WTC11 (cell line): ENCODE data around the gene ATP2B2. TPM values are rescaled to one million over a fixed set of nuclear protein-coding genes. Genes with fewer than 3 reads are reported as not detected.

Experiments
- ATAC-seq: fragments of 200-7000 bp; cut with Tn5 transposase; 2 replicates; pipeline ENCODE4 v1.10.0; 2021; ENCODE audit warnings: mild to moderate bottlenecking, moderate library complexity
- CTCF ChIA-PET: fragments of 300-600 bp; sonication (Branson Sonifier 250); formaldehyde crosslinking; loops from one replicate; lab custom pipeline; 2021; ENCODE audit warnings: antibody characterized with exemption; lab: Charles Lee
- POLR2A ChIA-PET: fragments of 350-600 bp; sonication (Branson Sonifier 250); formaldehyde crosslinking; loops from one replicate; lab custom pipeline; 2021; ENCODE audit warnings: antibody characterized with exemption; lab: Charles Lee
- DNase-seq: peaks from one replicate; pipeline ENCODE4 v3.0.0; 2021; ENCODE audit warnings: low spot score
- H3K27ac Mint-ChIP-seq: 2 replicates; pipeline ENCODE4 v1.8.0; 2021; ENCODE audit warnings: mixed read lengths
- H3K27me3 Mint-ChIP-seq: 2 replicates; pipeline ENCODE4 v1.8.0; 2021; ENCODE audit warnings: low read depth, mild to moderate bottlenecking, moderate library complexity, mixed read lengths
- H3K36me3 Mint-ChIP-seq: 2 replicates; pipeline ENCODE4 v1.8.0; 2021; ENCODE audit warnings: mixed read lengths
- H3K4me1 Mint-ChIP-seq: 2 replicates; pipeline ENCODE4 v1.8.0; 2022; ENCODE audit warnings: mixed read lengths
- H3K4me3 Mint-ChIP-seq: 2 replicates; pipeline ENCODE4 v1.8.0; 2021; ENCODE audit warnings: mild to moderate bottlenecking, moderate library complexity, mixed read lengths
- H3K9me3 Mint-ChIP-seq: 2 replicates; pipeline ENCODE4 v1.8.0; 2021; ENCODE audit warnings: mixed read lengths
- FOXK1 ChIP-seq: sonication (generic); formaldehyde crosslinking; IDR thresholded peaks from 2 replicates; pipeline ENCODE4 v1.8.0; 2022; ENCODE audit warnings: mild to moderate bottlenecking, moderate library complexity, missing genetic modification reagents
- GABPB1 ChIP-seq: sonication (generic); formaldehyde crosslinking; IDR thresholded peaks from 2 replicates; pipeline ENCODE4 v1.8.1; 2023; ENCODE audit warnings: mild to moderate bottlenecking, missing genetic modification reagents
- IRF2 ChIP-seq: sonication (generic); formaldehyde crosslinking; IDR thresholded peaks from 2 replicates; pipeline ENCODE4 v1.8.0; 2022; ENCODE audit warnings: low read depth, missing genetic modification reagents, borderline replicate concordance
- MYBL2 ChIP-seq: sonication (generic); formaldehyde crosslinking; IDR thresholded peaks from 2 replicates; pipeline ENCODE4 v1.8.1; 2023; ENCODE audit warnings: mild to moderate bottlenecking, moderate library complexity, missing genetic modification reagents
- RELA ChIP-seq: sonication (generic); formaldehyde crosslinking; IDR thresholded peaks from 2 replicates; pipeline ENCODE4 v1.8.1; 2022; ENCODE audit warnings: missing genetic modification reagents, mild to moderate bottlenecking, borderline replicate concordance
- SP1 ChIP-seq: sonication (generic); formaldehyde crosslinking; conservative IDR thresholded peaks from 2 replicates; pipeline ENCODE4 v1.8.1; 2022; ENCODE audit warnings: missing genetic modification reagents
- TCF7 ChIP-seq: sonication (generic); formaldehyde crosslinking; IDR thresholded peaks from 2 replicates; pipeline ENCODE4 v1.8.0; 2022; ENCODE audit warnings: mild to moderate bottlenecking, low read depth, missing genetic modification reagents, moderate library complexity
- TP53 ChIP-seq: sonication (generic); formaldehyde crosslinking; IDR thresholded peaks from 2 replicates; pipeline ENCODE4 v1.8.1; 2023; ENCODE audit warnings: mild to moderate bottlenecking, missing genetic modification reagents
- ZNF263 ChIP-seq: sonication (generic); formaldehyde crosslinking; IDR thresholded peaks from 2 replicates; pipeline ENCODE4 v1.8.1; 2022; ENCODE audit warnings: low read depth, mild to moderate bottlenecking, moderate library complexity, missing genetic modification reagents
- ZNF396 ChIP-seq: fragments of 250-450 bp; sonication (Bioruptor Pico); IDR thresholded peaks from 2 replicates; pipeline ENCODE4 v1.8.0; 2021; ENCODE audit warnings: mild to moderate bottlenecking, moderate library complexity, borderline replicate concordance
- total RNA-seq: library from RNA; stranded (reverse); gene quantifications from 3 replicates; pipeline ENCODE4 v1.2.3, GENCODE V29; 2021
- TF ChIP-seq, protein P1 (sequence below): sonication (generic); formaldehyde crosslinking; IDR thresholded peaks from 2 replicates; pipeline ENCODE4 v1.8.0; 2023; ENCODE audit warnings: mild to moderate bottlenecking, missing genetic modification reagents
- TF ChIP-seq, protein P2 (sequence below): sonication (generic); formaldehyde crosslinking; IDR thresholded peaks from 2 replicates; pipeline ENCODE4 v1.8.1; 2023; ENCODE audit warnings: mild to moderate bottlenecking, missing genetic modification reagents
- TF ChIP-seq, protein P3 (sequence below): sonication (generic); formaldehyde crosslinking; IDR thresholded peaks from 2 replicates; pipeline ENCODE4 v1.8.0; 2023; ENCODE audit warnings: missing genetic modification reagents, mild to moderate bottlenecking, borderline replicate concordance
- TF ChIP-seq, protein P4 (sequence below): fragments of 250-450 bp; sonication (Bioruptor Pico); conservative IDR thresholded peaks from 2 replicates; pipeline ENCODE4 v1.9.0; 2021; ENCODE audit warnings: mild to moderate bottlenecking
- TF ChIP-seq, protein P5 (sequence below): sonication (generic); formaldehyde crosslinking; IDR thresholded peaks from 2 replicates; pipeline ENCODE4 v1.8.1; 2023; ENCODE audit warnings: mild to moderate bottlenecking, missing genetic modification reagents, borderline replicate concordance

ATP2B2 gene
- total RNA-seq, 1 experiment from 2014 or later = 0.48 TPM

DNA sequence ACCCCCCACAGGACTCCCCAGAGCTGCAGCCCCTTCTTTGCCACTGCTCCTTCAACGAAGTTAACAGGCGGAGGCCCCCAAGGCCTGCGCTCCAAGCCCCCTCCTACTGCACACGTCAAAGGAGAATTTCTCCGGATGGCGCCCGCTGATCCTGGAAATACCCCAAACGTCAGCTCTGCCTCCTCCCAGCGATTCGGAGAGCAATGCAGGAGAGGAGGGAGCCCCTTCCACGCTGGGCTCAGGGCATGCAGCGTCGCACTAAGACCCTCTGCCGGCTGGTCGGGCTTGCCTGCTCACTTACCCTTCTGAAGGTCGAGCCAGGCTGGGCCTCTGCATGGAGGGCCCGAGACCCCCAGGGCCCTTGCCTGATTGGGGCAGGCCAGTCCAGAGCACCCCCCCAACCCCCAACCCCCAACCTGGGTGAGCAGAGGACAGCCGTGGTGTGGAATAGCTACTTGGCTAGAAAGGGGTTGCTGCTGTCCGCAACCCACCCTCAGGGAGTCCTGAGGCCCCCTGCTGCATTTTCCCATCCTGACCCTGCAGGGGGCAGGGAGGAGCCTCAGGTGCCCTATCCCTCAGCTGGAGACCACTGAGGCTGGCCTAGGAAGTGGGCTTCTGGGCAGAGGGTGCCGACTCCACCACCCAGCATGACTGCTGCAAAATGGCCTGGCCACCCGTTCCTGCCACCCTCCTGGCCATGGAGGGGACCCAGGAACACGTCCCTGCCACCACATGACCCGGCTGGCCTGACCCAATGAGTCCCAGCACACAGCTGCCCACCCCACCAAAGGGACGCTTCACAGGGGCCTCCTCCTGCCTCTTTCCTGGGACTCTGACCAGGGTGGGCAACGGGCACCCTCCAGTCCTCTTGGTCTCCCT is 976 bp downstream of the ATP2B2 start:
- TF ChIP-seq, protein P1, sequence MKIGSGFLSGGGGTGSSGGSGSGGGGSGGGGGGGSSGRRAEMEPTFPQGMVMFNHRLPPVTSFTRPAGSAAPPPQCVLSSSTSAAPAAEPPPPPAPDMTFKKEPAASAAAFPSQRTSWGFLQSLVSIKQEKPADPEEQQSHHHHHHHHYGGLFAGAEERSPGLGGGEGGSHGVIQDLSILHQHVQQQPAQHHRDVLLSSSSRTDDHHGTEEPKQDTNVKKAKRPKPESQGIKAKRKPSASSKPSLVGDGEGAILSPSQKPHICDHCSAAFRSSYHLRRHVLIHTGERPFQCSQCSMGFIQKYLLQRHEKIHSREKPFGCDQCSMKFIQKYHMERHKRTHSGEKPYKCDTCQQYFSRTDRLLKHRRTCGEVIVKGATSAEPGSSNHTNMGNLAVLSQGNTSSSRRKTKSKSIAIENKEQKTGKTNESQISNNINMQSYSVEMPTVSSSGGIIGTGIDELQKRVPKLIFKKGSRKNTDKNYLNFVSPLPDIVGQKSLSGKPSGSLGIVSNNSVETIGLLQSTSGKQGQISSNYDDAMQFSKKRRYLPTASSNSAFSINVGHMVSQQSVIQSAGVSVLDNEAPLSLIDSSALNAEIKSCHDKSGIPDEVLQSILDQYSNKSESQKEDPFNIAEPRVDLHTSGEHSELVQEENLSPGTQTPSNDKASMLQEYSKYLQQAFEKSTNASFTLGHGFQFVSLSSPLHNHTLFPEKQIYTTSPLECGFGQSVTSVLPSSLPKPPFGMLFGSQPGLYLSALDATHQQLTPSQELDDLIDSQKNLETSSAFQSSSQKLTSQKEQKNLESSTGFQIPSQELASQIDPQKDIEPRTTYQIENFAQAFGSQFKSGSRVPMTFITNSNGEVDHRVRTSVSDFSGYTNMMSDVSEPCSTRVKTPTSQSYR (CRISPR knock-in tag) = no peak
- TF ChIP-seq RELA (CRISPR knock-in tag) (no peak), MYBL2 (CRISPR knock-in tag) (no peak), TP53 (CRISPR knock-in tag) (no peak), FOXK1 (CRISPR knock-in tag) (no peak), GABPB1 (CRISPR knock-in tag) (no peak), ZNF263 (CRISPR knock-in tag) (no peak), IRF2 (CRISPR knock-in tag) (no peak), ZNF396 (CRISPR knock-in tag) (no peak), SP1 (no peak), TCF7 (CRISPR knock-in tag) (no peak)
- TF ChIP-seq, protein P2, sequence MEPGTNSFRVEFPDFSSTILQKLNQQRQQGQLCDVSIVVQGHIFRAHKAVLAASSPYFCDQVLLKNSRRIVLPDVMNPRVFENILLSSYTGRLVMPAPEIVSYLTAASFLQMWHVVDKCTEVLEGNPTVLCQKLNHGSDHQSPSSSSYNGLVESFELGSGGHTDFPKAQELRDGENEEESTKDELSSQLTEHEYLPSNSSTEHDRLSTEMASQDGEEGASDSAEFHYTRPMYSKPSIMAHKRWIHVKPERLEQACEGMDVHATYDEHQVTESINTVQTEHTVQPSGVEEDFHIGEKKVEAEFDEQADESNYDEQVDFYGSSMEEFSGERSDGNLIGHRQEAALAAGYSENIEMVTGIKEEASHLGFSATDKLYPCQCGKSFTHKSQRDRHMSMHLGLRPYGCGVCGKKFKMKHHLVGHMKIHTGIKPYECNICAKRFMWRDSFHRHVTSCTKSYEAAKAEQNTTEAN (CRISPR knock-in tag) = no peak
- TF ChIP-seq, protein P3, sequence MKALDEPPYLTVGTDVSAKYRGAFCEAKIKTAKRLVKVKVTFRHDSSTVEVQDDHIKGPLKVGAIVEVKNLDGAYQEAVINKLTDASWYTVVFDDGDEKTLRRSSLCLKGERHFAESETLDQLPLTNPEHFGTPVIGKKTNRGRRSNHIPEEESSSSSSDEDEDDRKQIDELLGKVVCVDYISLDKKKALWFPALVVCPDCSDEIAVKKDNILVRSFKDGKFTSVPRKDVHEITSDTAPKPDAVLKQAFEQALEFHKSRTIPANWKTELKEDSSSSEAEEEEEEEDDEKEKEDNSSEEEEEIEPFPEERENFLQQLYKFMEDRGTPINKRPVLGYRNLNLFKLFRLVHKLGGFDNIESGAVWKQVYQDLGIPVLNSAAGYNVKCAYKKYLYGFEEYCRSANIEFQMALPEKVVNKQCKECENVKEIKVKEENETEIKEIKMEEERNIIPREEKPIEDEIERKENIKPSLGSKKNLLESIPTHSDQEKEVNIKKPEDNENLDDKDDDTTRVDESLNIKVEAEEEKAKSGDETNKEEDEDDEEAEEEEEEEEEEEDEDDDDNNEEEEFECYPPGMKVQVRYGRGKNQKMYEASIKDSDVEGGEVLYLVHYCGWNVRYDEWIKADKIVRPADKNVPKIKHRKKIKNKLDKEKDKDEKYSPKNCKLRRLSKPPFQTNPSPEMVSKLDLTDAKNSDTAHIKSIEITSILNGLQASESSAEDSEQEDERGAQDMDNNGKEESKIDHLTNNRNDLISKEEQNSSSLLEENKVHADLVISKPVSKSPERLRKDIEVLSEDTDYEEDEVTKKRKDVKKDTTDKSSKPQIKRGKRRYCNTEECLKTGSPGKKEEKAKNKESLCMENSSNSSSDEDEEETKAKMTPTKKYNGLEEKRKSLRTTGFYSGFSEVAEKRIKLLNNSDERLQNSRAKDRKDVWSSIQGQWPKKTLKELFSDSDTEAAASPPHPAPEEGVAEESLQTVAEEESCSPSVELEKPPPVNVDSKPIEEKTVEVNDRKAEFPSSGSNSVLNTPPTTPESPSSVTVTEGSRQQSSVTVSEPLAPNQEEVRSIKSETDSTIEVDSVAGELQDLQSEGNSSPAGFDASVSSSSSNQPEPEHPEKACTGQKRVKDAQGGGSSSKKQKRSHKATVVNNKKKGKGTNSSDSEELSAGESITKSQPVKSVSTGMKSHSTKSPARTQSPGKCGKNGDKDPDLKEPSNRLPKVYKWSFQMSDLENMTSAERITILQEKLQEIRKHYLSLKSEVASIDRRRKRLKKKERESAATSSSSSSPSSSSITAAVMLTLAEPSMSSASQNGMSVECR (CRISPR knock-in tag) = no peak
- TF ChIP-seq, protein P4, sequence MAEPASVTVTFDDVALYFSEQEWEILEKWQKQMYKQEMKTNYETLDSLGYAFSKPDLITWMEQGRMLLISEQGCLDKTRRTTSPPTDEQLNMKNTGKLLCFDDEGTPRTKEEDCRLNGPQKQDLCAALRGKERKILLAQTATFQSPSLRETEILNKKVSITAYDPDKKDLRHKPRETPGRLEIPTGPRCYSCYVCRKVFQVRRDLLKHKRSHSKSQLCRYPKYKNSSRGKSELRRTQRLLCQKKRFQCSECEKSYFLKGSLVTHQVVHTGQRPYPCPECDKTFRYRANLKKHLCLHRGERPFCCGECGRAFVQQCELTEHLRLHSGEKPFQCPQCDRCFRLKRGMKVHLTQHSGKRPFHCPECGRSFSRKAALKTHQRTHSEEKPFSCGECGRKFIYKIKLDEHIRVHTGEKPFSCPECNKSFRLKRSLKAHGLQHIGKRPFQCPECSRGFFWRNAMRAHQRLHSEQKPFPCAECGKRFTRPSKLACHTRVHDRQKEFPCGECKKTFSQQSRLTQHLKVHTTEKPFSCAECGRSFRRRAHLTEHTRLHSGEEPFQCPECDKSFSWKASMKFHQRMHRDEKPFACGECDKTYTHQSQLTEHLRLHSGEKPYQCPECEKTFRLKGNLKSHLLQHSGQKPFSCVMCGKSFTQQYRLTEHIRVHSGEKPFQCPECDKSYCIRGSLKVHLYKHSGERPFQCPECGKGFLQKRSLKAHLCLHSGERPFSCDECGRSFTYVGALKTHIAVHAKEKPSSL (CRISPR knock-in tag) = no peak
- TF ChIP-seq, protein P5, sequence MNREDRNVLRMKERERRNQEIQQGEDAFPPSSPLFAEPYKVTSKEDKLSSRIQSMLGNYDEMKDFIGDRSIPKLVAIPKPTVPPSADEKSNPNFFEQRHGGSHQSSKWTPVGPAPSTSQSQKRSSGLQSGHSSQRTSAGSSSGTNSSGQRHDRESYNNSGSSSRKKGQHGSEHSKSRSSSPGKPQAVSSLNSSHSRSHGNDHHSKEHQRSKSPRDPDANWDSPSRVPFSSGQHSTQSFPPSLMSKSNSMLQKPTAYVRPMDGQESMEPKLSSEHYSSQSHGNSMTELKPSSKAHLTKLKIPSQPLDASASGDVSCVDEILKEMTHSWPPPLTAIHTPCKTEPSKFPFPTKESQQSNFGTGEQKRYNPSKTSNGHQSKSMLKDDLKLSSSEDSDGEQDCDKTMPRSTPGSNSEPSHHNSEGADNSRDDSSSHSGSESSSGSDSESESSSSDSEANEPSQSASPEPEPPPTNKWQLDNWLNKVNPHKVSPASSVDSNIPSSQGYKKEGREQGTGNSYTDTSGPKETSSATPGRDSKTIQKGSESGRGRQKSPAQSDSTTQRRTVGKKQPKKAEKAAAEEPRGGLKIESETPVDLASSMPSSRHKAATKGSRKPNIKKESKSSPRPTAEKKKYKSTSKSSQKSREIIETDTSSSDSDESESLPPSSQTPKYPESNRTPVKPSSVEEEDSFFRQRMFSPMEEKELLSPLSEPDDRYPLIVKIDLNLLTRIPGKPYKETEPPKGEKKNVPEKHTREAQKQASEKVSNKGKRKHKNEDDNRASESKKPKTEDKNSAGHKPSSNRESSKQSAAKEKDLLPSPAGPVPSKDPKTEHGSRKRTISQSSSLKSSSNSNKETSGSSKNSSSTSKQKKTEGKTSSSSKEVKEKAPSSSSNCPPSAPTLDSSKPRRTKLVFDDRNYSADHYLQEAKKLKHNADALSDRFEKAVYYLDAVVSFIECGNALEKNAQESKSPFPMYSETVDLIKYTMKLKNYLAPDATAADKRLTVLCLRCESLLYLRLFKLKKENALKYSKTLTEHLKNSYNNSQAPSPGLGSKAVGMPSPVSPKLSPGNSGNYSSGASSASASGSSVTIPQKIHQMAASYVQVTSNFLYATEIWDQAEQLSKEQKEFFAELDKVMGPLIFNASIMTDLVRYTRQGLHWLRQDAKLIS (CRISPR knock-in tag) = no peak
- Mint-ChIP-seq H3K9me3 (no peaks in the 10 kb centered on the region), H3K4me3 (peak overlapping the region; percentile 61), H3K4me1 (peaks cover 4% of the 10 kb centered on the region), H3K36me3 (no peaks in the 10 kb centered on the region), H3K27ac (no peak overlapping the region), H3K27me3 (peaks cover 7% of the 10 kb centered on the region)
- DNase-seq = no peak
- ATAC-seq = no peak
- ChIA-PET CTCF (interaction anchor here (1.2 to 1.3 kb wide), 2 partner anchors 202 to 234 kb away, joined by 3 to 4 read pairs; no protein-coding TSS in a partner anchor), POLR2A (no interaction called here)
